ENCODE data around the gene FOXF2. TPM values are rescaled to one million over a fixed set of nuclear protein-coding genes. Genes with fewer than 3 reads are reported as not detected.
A peak's percentile ranks its signal among the peaks of the same experiment; 100 is the strongest.

Gene FOXF2
- total and polyA plus RNA-seq, 2 donors (not counting 1 experiment from before 2014, with no cell fraction given), result not detected

- peak overlapping the region; percentile 71 for H3K4me2 ChIP-seq (replicated peaks; ENCODE audit: low read depth, low read length, poor library complexity, severe bottlenecking)
- H3K27me3 Mint-ChIP-seq, result peaks cover 66% of the 10 kb centered on the region
- DNase-seq (peak; percentile 46), ATAC-seq (ENCODE audit: low read depth) (no peak)
- H3K9ac ChIP-seq (ENCODE audit: low read length), result peak overlapping the region; percentile 38
- WGBS (ENCODE audit: insufficient coverage), result 8% methylated on average over 89 of the region's 89 CpGs
- no peaks in the 10 kb centered on the region for H4K20me1 ChIP-seq (ENCODE audit: control insufficient read depth, insufficient read depth, low read length, poor library complexity, severe bottlenecking)
- peaks cover 34% of the 10 kb centered on the region for H3K4me1 Mint-ChIP-seq
- ChIA-PET CTCF (interaction anchor here (1.7 kb wide), 1 partner anchor 19 kb away, joined by 8 read pairs; no protein-coding TSS in a partner anchor), POLR2A (no interaction called here)
- no peaks in the 10 kb centered on the region for H3K36me3 ChIP-seq (replicated peaks in 1 of 2; ENCODE audit: control extremely low read depth in 1 of 2, control insufficient read depth in 1 of 2, extremely low read depth in 1 of 2, insufficient read depth in 2 of 2, low read length in 1 of 2)
- TF ChIP-seq EZH2 (IDR thresholded peaks at IDR 0.05; ENCODE audit: borderline replicate concordance, insufficient read depth, low read depth, low read length, poor library complexity, severe bottlenecking), result peak; percentile 36
- TF ChIP-seq, protein P1, sequence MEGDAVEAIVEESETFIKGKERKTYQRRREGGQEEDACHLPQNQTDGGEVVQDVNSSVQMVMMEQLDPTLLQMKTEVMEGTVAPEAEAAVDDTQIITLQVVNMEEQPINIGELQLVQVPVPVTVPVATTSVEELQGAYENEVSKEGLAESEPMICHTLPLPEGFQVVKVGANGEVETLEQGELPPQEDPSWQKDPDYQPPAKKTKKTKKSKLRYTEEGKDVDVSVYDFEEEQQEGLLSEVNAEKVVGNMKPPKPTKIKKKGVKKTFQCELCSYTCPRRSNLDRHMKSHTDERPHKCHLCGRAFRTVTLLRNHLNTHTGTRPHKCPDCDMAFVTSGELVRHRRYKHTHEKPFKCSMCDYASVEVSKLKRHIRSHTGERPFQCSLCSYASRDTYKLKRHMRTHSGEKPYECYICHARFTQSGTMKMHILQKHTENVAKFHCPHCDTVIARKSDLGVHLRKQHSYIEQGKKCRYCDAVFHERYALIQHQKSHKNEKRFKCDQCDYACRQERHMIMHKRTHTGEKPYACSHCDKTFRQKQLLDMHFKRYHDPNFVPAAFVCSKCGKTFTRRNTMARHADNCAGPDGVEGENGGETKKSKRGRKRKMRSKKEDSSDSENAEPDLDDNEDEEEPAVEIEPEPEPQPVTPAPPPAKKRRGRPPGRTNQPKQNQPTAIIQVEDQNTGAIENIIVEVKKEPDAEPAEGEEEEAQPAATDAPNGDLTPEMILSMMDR (IDR thresholded peaks at IDR 0.05), result no peak
- no peak overlapping the region for H3K27ac Mint-ChIP-seq
- H3K9me3 ChIP-seq (ENCODE audit: control extremely low read depth in 1 of 3, control insufficient read depth in 2 of 3, insufficient read depth in 1 of 3, low read length in 2 of 3), result peaks cover 0 to 43% (median 0%) of the 10 kb centered on the region in 3 donors
- no peaks in the 10 kb centered on the region for H3K79me2 ChIP-seq (ENCODE audit: control insufficient read depth, insufficient read depth, low read length)
- peak overlapping the region in 3 of 5 experiments; percentile 12 to 43 (median 18) for H3K4me3 ChIP-seq (ENCODE audit: control extremely low read depth in 1 of 5, extremely low read depth in 1 of 5, insufficient read depth in 1 of 5, low read depth in 2 of 5, low read length in 4 of 5)
- H3K4me3 Mint-ChIP-seq, result peak overlapping the region; percentile 61
- no peaks in the 10 kb centered on the region for H3K9me3 Mint-ChIP-seq (ENCODE audit: insufficient read depth)
- peaks cover 2 to 85% (median 78%) of the 10 kb centered on the region in 4 experiments for H3K27me3 ChIP-seq (replicated peaks in 1 of 4; ENCODE audit: control extremely low read depth in 1 of 4, control insufficient read depth in 3 of 4, insufficient read depth in 4 of 4, low read length in 3 of 4)
- peaks cover 45 to 58% of the 10 kb centered on the region in 2 donors for H3K4me1 ChIP-seq (ENCODE audit: control insufficient read depth in 2 of 2, insufficient read depth in 2 of 2, low read length in 2 of 2)
- intact Hi-C loops (cut with micrococcal nuclease), result no loop called here
- no peak overlapping the region for H3K27ac ChIP-seq (ENCODE audit: low read length in 2 of 2)
- H2AFZ ChIP-seq (ENCODE audit: insufficient read depth, low read depth, low read length, poor library complexity, severe bottlenecking), result peak overlapping the region; percentile 25
Measured at GRCh38 chr6:1378065-1379016, 11.0 kb upstream of the FOXF2 start.

Data from B cell (primary cell).